HepG2 (cell line): ENCODE data around the gene TASOR2. TPM values are rescaled to one million over a fixed set of nuclear protein-coding genes. Genes with fewer than 3 reads are reported as not detected.
A peak's percentile ranks its signal among the peaks of the same experiment; 100 is the strongest.

ENCODE experiments used
- GABPA ChIP-seq, 2 experiments: IDR thresholded peaks; 2 replicates each; pipeline ENCODE4 v1.6.1; 2011 to 2016; ENCODE audit warnings: low read depth in 2 of 2, low read length in 1 of 2, missing biosample characterization in 1 of 2, missing genetic modification characterization in 1 of 2
- GABPB1 ChIP-seq: IDR thresholded peaks from 2 replicates; pipeline ENCODE4 v1.6.1; 2016; ENCODE audit warnings: mild to moderate bottlenecking, missing genetic modification reagents, moderate library complexity, missing compliant biosample characterization
- NBN ChIP-seq: fragments of 450-650 bp; conservative IDR thresholded peaks from 2 replicates; pipeline ENCODE4 v1.6.1; 2017
- NFKBIZ ChIP-seq: IDR thresholded peaks from 2 replicates; pipeline ENCODE4 v1.6.1; 2018; ENCODE audit warnings: missing genetic modification reagents, missing compliant biosample characterization
- NPAS2 ChIP-seq: sonication (generic); formaldehyde crosslinking; IDR thresholded peaks from 2 replicates; pipeline ENCODE4 v1.8.0; 2022; ENCODE audit warnings: mild to moderate bottlenecking, missing genetic modification reagents, borderline replicate concordance
- NR1H2 ChIP-seq: sonication (generic); formaldehyde crosslinking; IDR thresholded peaks from 2 replicates; pipeline ENCODE4 v1.8.1; 2022; ENCODE audit warnings: low read depth, missing genetic modification reagents, borderline replicate concordance
- NR2F6 ChIP-seq, 2 experiments: IDR thresholded peaks; 2 replicates each; pipeline ENCODE4 v1.6.1; 2016; ENCODE audit warnings: antibody characterized with exemption in 1 of 2, mild to moderate bottlenecking in 1 of 2
- PLRG1 ChIP-seq: fragments of 450-650 bp; conservative IDR thresholded peaks from 2 replicates; pipeline ENCODE4 v1.6.1; 2016
- SALL2 ChIP-seq: sonication (generic); formaldehyde crosslinking; IDR thresholded peaks from 2 replicates; pipeline ENCODE4 v1.8.1; 2023; ENCODE audit warnings: mild to moderate bottlenecking, missing genetic modification reagents, inconsistent platforms
- ZBTB7A ChIP-seq: sonication (generic); formaldehyde crosslinking; IDR thresholded peaks from 2 replicates; pipeline ENCODE4 v1.8.0; 2022; ENCODE audit warnings: mild to moderate bottlenecking, missing genetic modification reagents
- ZFP36L1 ChIP-seq: sonication (generic); formaldehyde crosslinking; IDR thresholded peaks from 2 replicates; pipeline ENCODE4 v1.8.0; 2022; ENCODE audit warnings: mild to moderate bottlenecking, missing genetic modification reagents, moderate library complexity
- ZFP36L2 ChIP-seq: sonication (generic); formaldehyde crosslinking; IDR thresholded peaks from 2 replicates; pipeline ENCODE4 v1.4.0; 2020; ENCODE audit warnings: missing genetic modification reagents
- ZFYVE20 ChIP-seq: sonication (generic); formaldehyde crosslinking; IDR thresholded peaks from 2 replicates; pipeline ENCODE4 v1.8.0; 2023; ENCODE audit warnings: low read depth, mild to moderate bottlenecking, moderate library complexity, missing genetic modification reagents, borderline replicate concordance
- ZNF292 ChIP-seq: sonication (generic); formaldehyde crosslinking; IDR thresholded peaks from 2 replicates; pipeline ENCODE4 v1.8.1; 2022; ENCODE audit warnings: mild to moderate bottlenecking, low read depth, missing genetic modification reagents, borderline replicate concordance
- ZNF678 ChIP-seq: sonication (generic); formaldehyde crosslinking; IDR thresholded peaks from 2 replicates; pipeline ENCODE4 v1.4.0; 2020; ENCODE audit warnings: mild to moderate bottlenecking, missing genetic modification reagents
- polyA plus RNA-seq, 8 experiments: library from polyadenylated mRNA; depleted of rRNA in 3 of 8; stranded (reverse) in 7 of 8; unstranded in 1 of 8; fragments of >200 nt; fragmentation: Illumina TruSeq in 4 of 8; extraction: Trizol in 4 of 8; gene quantifications; 2 replicates each; pipeline versions ENCODE4 v1.2.1 to v1.2.3, GENCODE V29; 2011 to 2016; ENCODE audit warnings: low read depth in 4 of 8, missing spikeins in 1 of 8, mixed read lengths in 1 of 8; ENCODE audit not compliant: insufficient read depth in 1 of 8
- total RNA-seq, 5 experiments: library from RNA; depleted of rRNA; stranded (reverse); fragments of >200 nt; fragmentation: Illumina TruSeq; extraction: Trizol; gene quantifications; 2 replicates each; pipeline ENCODE4 v1.2.3, GENCODE V29; 2016; ENCODE audit warnings: low read depth in 1 of 5
- TF ChIP-seq, protein P1 (sequence below): sonication (generic); formaldehyde crosslinking; IDR thresholded peaks from 2 replicates; pipeline ENCODE4 v1.5.0; 2020; ENCODE audit warnings: missing genetic modification reagents
- TF ChIP-seq, protein P2 (sequence below): sonication (generic); formaldehyde crosslinking; IDR thresholded peaks from 2 replicates; pipeline ENCODE4 v1.9.0; 2022; ENCODE audit warnings: missing genetic modification reagents, mild to moderate bottlenecking, borderline replicate concordance
- TF ChIP-seq, protein P3 (sequence below): sonication (generic); formaldehyde crosslinking; IDR thresholded peaks from 2 replicates; pipeline ENCODE4 v1.9.0; 2021; ENCODE audit warnings: missing genetic modification reagents, borderline replicate concordance

TASOR2 gene
- total and polyA plus RNA-seq, 2 of the 13 experiments (the other 11 are each of a cell fraction or from before 2014, with no cell fraction given) = 24.2 to 55.3 TPM

DNA sequence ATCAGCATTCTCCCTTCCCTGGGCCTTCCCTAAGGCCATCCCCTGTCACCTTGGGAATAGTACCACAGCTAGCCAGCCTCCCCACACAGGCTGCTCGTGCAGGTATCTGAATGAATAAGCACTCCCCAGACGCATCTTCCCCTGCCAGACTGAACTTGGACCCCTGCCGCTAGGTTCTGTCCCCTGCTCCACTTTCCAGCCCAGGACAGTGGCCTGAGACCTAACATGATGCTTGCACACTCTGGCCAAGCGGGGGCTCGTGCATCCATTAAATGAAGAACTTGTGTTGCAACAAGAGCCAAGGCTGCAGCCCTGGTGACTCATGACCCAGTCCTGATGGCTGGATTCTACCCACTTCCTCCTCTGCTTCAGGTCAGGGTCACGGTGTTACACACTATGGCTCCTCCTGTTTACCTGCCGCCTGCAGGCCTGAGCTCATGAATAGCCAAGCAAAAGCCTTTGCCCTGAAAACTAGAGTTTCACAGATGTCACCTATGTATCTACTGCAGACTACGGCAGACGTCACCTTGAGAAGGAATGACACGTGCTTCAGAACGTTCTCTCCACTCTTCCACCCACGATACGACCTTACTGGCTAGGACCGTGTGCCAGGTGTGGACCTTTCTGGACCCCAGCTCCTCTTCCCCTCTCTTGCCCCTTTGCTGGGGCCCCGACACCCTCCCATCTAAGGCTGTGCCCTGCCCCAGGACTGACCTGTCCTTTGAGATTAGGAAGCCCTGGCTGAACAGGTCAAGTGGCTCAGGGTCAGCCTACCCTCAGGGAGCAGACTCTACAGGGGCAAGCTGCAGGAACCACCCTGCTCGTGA, 24.7 kb upstream of the TASOR2 start (continued):
- TF ChIP-seq NR1H2 (no peak; the same call in 1 of the 2 replicates), NPAS2 (CRISPR knock-in tag) (no peak), ZBTB7A (CRISPR knock-in tag) (0 out of 2 replicates have a peak, but pooled peaks have one; percentile 22), SALL2 (0 out of 2 replicates have a peak, but pooled peaks have one; percentile 46), NR2F6 (IDR thresholded peaks at IDR 0.05) (peak; percentile 92), NR2F6 (CRISPR knock-in tag; IDR thresholded peaks at IDR 0.05) (peak; percentile 97), ZNF292 (CRISPR knock-in tag) (peak; percentile 87), ZFYVE20 (CRISPR knock-in tag) (no peak), ZFP36L1 (no peak), GABPA (IDR thresholded peaks at IDR 0.05; ENCODE audit: low read depth, low read length) (no peak), GABPA (CRISPR knock-in tag; IDR thresholded peaks at IDR 0.05; ENCODE audit: low read depth) (peak; percentile 68), PLRG1 (no peak), ZNF678 (CRISPR knock-in tag) (no peak), NBN (no peak), ZFP36L2 (CRISPR knock-in tag) (no peak), GABPB1 (peak; percentile 74), NFKBIZ (no peak)
- TF ChIP-seq, protein P1, sequence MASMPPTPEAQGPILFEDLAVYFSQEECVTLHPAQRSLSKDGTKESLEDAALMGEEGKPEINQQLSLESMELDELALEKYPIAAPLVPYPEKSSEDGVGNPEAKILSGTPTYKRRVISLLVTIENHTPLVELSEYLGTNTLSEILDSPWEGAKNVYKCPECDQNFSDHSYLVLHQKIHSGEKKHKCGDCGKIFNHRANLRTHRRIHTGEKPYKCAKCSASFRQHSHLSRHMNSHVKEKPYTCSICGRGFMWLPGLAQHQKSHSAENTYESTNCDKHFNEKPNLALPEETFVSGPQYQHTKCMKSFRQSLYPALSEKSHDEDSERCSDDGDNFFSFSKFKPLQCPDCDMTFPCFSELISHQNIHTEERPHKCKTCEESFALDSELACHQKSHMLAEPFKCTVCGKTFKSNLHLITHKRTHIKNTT (CRISPR knock-in tag) = no peak
- TF ChIP-seq, protein P2, sequence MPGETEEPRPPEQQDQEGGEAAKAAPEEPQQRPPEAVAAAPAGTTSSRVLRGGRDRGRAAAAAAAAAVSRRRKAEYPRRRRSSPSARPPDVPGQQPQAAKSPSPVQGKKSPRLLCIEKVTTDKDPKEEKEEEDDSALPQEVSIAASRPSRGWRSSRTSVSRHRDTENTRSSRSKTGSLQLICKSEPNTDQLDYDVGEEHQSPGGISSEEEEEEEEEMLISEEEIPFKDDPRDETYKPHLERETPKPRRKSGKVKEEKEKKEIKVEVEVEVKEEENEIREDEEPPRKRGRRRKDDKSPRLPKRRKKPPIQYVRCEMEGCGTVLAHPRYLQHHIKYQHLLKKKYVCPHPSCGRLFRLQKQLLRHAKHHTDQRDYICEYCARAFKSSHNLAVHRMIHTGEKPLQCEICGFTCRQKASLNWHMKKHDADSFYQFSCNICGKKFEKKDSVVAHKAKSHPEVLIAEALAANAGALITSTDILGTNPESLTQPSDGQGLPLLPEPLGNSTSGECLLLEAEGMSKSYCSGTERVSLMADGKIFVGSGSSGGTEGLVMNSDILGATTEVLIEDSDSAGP = peak; percentile 73; the same call in 1 of the 2 replicates
- TF ChIP-seq, protein P3, sequence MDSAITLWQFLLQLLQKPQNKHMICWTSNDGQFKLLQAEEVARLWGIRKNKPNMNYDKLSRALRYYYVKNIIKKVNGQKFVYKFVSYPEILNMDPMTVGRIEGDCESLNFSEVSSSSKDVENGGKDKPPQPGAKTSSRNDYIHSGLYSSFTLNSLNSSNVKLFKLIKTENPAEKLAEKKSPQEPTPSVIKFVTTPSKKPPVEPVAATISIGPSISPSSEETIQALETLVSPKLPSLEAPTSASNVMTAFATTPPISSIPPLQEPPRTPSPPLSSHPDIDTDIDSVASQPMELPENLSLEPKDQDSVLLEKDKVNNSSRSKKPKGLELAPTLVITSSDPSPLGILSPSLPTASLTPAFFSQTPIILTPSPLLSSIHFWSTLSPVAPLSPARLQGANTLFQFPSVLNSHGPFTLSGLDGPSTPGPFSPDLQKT (CRISPR knock-in tag) = no peak
